DND-41 (cell line): Measurements from ENCODE around the gene AKAP3.

Source experiments
- ATAC-seq: fragments of 200-7000 bp; cut with Tn5 transposase; 3 replicates; pipeline ENCODE4 v1.9.1; 2021; ENCODE audit warnings: low read depth; ENCODE audit not compliant: insufficient read depth
- DNase-seq: peaks from one replicate; pipeline ENCODE4 v3.0.0-alpha.2; 2020
- H2AFZ ChIP-seq: 2 replicates; pipeline ENCODE4 v1.6.0; 2012; ENCODE audit warnings: low read depth, low read length
- H3K27ac ChIP-seq: 2 replicates; pipeline ENCODE4 v1.5.1; 2012; ENCODE audit warnings: low read length, inconsistent platforms
- H3K27me3 ChIP-seq: fragments of 200-600 bp; sonication (generic); 2 replicates; pipeline ENCODE4 v1.6.0; 2012; ENCODE audit warnings: low read length, mild to moderate bottlenecking, inconsistent platforms; ENCODE audit not compliant: insufficient read depth, poor library complexity
- H3K36me3 ChIP-seq: 2 replicates; pipeline ENCODE4 v1.5.1; 2012; ENCODE audit warnings: low read length, inconsistent platforms; ENCODE audit not compliant: insufficient read depth
- H3K4me1 ChIP-seq: 2 replicates; pipeline ENCODE4 v1.5.1; 2012; ENCODE audit warnings: mild to moderate bottlenecking, low read length; ENCODE audit not compliant: insufficient read depth
- H3K4me2 ChIP-seq: 2 replicates; pipeline ENCODE4 v1.6.0; 2012; ENCODE audit warnings: mild to moderate bottlenecking, moderate library complexity, low read length, inconsistent platforms; ENCODE audit not compliant: insufficient read depth
- H3K4me3 ChIP-seq, 2 experiments: fragments of 200-600 bp in 1 of 2; shearing (Covaris generic) in 1 of 2; 2 replicates each; pipeline ENCODE4 v1.5.1; 2012 to 2016; ENCODE audit warnings: inconsistent platforms in 2 of 2, low read length in 2 of 2, mild to moderate bottlenecking in 2 of 2, low read depth in 1 of 2, moderate library complexity in 1 of 2
- H3K79me2 ChIP-seq: 2 replicates; pipeline ENCODE4 v1.6.0; 2012; ENCODE audit warnings: low read length, inconsistent platforms; ENCODE audit not compliant: insufficient read depth
- H3K9ac ChIP-seq: 2 replicates; pipeline ENCODE4 v1.6.0; 2012; ENCODE audit warnings: low read depth, mild to moderate bottlenecking, inconsistent platforms, low read length, moderate library complexity
- H3K9me3 ChIP-seq: 2 replicates; pipeline ENCODE4 v1.5.1; 2012; ENCODE audit warnings: low read length, moderate library complexity, mild to moderate bottlenecking, inconsistent platforms; ENCODE audit not compliant: insufficient read depth, severe bottlenecking
- H4K20me1 ChIP-seq: 2 replicates; pipeline ENCODE4 v1.6.0; 2012; ENCODE audit warnings: low read length; ENCODE audit not compliant: insufficient read depth
- EZH2 ChIP-seq: IDR thresholded peaks from 3 replicates; pipeline ENCODE4 v1.6.1; 2012; ENCODE audit warnings: borderline replicate concordance, low read depth, mild to moderate bottlenecking, moderate library complexity, low read length, inconsistent platforms; ENCODE audit not compliant: severe bottlenecking
- TF ChIP-seq, protein P1 (sequence below): IDR thresholded peaks from 2 replicates; pipeline ENCODE4 v1.5.1; 2012; ENCODE audit warnings: borderline replicate concordance, low read length, moderate library complexity, mild to moderate bottlenecking; ENCODE audit not compliant: poor library complexity, severe bottlenecking; ENCODE audit errors: extremely low read depth

AKAP3 gene

DNA sequence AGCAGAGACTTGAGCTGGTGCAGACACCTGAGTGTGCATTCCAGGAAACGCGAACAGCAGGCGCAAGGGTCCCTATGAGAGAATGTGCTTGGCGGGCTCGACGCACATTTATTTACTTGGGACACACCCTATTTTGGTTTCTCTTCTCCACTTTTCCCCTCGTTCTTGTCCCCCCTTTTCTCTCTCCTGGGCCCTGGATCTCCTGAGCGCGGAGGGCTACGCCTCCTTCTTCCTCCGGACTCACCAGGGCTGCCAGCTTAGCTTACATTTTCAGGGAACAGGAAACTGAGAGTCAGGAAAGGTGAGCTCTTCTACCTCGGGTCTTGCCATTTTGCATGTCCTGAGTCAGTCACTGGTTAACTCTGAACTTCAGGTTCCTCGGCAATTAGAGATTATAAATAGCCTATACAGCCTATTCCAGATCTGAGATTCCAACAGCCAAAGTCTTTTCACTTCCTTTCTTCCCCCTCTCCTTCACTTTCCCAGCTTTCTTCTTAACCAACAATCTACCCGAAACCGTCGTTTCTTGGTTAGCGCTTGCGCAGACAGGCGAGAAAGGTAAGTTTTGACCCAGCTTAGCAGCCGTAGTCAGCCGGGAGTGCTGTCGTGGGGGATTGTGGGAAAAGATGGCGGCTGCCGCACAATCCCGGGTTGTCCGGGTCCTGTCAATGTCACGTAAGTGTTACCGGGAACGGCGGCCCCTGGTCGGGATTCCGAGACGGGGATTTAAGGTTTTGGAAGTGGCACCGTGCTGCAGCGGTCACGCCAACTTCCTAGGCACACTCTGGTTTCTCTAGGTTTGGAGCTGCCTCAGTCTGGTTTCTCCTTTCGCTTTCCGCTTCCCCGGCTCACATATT, at the start of gene AKAP3, which contains the start of gene NDUFA9:
TSS of gene AKAP3 (minus strand) at position 551 of the 857 bp plus-strand sequence. CDS start 10,855 bp downstream, outside the sequence.
TSS of gene NDUFA9 (plus strand) at position 614 of the 857 bp plus-strand sequence. CDS start at position 627, 13 bp downstream.
- Histone ChIP-seq H3K79me2 (peaks cover 54% of the 10 kb centered on the region), H3K9ac (peak within 1 kb of the TSS; percentile 69), H3K27me3 (no peaks in the 10 kb centered on the region), H3K9me3 (no peaks in the 10 kb centered on the region), H3K4me2 (peak within 1 kb of the TSS; percentile 80), H2AFZ (peak within 1 kb of the TSS; percentile 94), H4K20me1 (peaks cover 7% of the 10 kb centered on the region; the same call in 1 of the 2 replicates), H3K4me1 (peaks cover 49% of the 10 kb centered on the region), H3K36me3 (peaks cover 7% of the 10 kb centered on the region; the same call in 1 of the 2 replicates), H3K4me3 (peak within 1 kb of the TSS; percentile 72 to 80), H3K27ac (peak within 1 kb of the TSS; percentile 95)
- DNase-seq (peak; percentile 86), ATAC-seq (peak; percentile 91)
- no peak for TF ChIP-seq EZH2
- TF ChIP-seq, protein P1, sequence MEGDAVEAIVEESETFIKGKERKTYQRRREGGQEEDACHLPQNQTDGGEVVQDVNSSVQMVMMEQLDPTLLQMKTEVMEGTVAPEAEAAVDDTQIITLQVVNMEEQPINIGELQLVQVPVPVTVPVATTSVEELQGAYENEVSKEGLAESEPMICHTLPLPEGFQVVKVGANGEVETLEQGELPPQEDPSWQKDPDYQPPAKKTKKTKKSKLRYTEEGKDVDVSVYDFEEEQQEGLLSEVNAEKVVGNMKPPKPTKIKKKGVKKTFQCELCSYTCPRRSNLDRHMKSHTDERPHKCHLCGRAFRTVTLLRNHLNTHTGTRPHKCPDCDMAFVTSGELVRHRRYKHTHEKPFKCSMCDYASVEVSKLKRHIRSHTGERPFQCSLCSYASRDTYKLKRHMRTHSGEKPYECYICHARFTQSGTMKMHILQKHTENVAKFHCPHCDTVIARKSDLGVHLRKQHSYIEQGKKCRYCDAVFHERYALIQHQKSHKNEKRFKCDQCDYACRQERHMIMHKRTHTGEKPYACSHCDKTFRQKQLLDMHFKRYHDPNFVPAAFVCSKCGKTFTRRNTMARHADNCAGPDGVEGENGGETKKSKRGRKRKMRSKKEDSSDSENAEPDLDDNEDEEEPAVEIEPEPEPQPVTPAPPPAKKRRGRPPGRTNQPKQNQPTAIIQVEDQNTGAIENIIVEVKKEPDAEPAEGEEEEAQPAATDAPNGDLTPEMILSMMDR, result no peak

DNA sequence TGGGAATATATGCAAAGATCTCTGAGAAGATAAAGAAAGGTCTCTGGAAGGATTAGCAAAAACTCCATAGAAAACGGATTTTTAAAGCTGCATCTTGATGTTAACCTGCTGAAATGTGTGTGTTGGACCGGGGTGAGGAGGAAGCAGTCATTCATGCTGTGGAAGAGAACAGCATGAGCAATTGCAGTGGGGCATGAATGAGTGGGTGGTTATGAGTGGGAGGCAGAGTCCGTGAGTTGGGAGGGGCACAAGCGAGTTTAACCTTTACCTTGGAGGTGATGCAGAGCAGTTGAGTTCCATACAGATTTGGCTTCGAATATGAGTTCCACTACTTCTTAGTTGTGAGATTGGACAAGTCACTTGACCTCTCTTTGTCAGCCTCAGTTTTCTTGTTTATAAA, 41.9 kb upstream of the AKAP3 start:
- Histone ChIP-seq H3K4me3 (no peak overlapping the region), H3K4me1 (no peaks in the 10 kb centered on the region), H3K79me2 (no peaks in the 10 kb centered on the region), H3K9ac (no peak overlapping the region), H4K20me1 (no peaks in the 10 kb centered on the region), H3K4me2 (no peak overlapping the region), H3K9me3 (no peaks in the 10 kb centered on the region), H2AFZ (no peak overlapping the region), H3K36me3 (peaks cover 50% of the 10 kb centered on the region), H3K27ac (no peak overlapping the region), H3K27me3 (no peaks in the 10 kb centered on the region)
- DNase-seq (no peak), ATAC-seq (no peak)
- no peak for TF ChIP-seq EZH2
- TF ChIP-seq, protein P1, result no peak

GRCh38 chr12:4685317-4685716, 36.5 kb upstream of the AKAP3 start:
- Histone ChIP-seq H2AFZ (no peak overlapping the region), H3K36me3 (peaks cover 81% of the 10 kb centered on the region), H3K27ac (no peak overlapping the region), H4K20me1 (no peaks in the 10 kb centered on the region), H3K27me3 (no peaks in the 10 kb centered on the region), H3K4me3 (no peak overlapping the region), H3K9me3 (no peaks in the 10 kb centered on the region), H3K79me2 (no peaks in the 10 kb centered on the region), H3K9ac (no peak overlapping the region), H3K4me1 (no peaks in the 10 kb centered on the region), H3K4me2 (no peak overlapping the region)
- TF ChIP-seq, protein P1, result no peak
- no peak for TF ChIP-seq EZH2
- DNase-seq, result no peak
- no peak for ATAC-seq
